Adrenal gland (tissue), 12 donors: ENCODE results near the gene BCLAF3. TPM values are rescaled to one million over a fixed set of nuclear protein-coding genes. Genes with fewer than 3 reads are reported as not detected.

Experiments
- DNase-seq, 7 donors: peaks; one replicate each; pipeline ENCODE4 v3.0.0-alpha.2; 2019 to 2020
- H3K27ac ChIP-seq, 5 donors: fragments of 200-600 bp; sonication (generic) in 4 of 5; 1 replicate in 3 of 5; 2 replicates in 2 of 5; pipeline versions ENCODE4 v1.5.1 to v1.8.0; 2016 to 2020; ENCODE audit warnings: mild to moderate bottlenecking in 1 of 5
- H3K27me3 ChIP-seq: fragments of 200-600 bp; 2 replicates; pipeline ENCODE4 v1.8.0; 2021
- H3K36me3 ChIP-seq, 2 donors: fragments of 200-600 bp; replicated peaks in 1 of 2; 1 replicate in 1 of 2; 2 replicates in 1 of 2; pipeline versions ENCODE4 v1.5.1 to v1.8.0; 2018 to 2022
- H3K4me1 ChIP-seq, 2 donors: fragments of 200-600 bp; replicated peaks in 1 of 2; 1 replicate in 1 of 2; 2 replicates in 1 of 2; pipeline versions ENCODE4 v1.5.1 to v1.8.0; 2018 to 2021
- H3K4me3 ChIP-seq, 4 donors: fragments of 200-600 bp; sonication (generic) in 3 of 4; one replicate each; pipeline ENCODE4 v1.5.1; 2016 to 2018
- H3K9me3 ChIP-seq, 3 donors: fragments of 200-600 bp; sonication (generic) in 1 of 3; replicated peaks in 1 of 3; 1 replicate in 2 of 3; 2 replicates in 1 of 3; pipeline versions ENCODE4 v1.5.1 to v1.8.0; 2016 to 2021
- CTCF ChIP-seq, 6 experiments: fragments of 450-650 bp in 4 of 6; fragments of 200-600 bp in 2 of 6; sonication (generic) in 1 of 6; IDR thresholded peaks; 1 replicate in 5 of 6; 2 replicates in 1 of 6; pipeline versions ENCODE4 v1.5.1 to v1.8.0; 2016 to 2021; ENCODE audit warnings: antibody characterized with exemption in 6 of 6, mild to moderate bottlenecking in 2 of 6, moderate library complexity in 1 of 6
- POLR2A ChIP-seq, 2 donors: fragments of 450-650 bp; IDR thresholded peaks; one replicate each; pipeline ENCODE4 v1.6.1; 2017; ENCODE audit warnings: antibody characterized with exemption in 2 of 2, mild to moderate bottlenecking in 2 of 2, moderate library complexity in 1 of 2
- WGBS, 4 donors: extraction: QIAGEN DNeasy Blood & Tissue Kit in 2 of 4; methylation state at CpG; one replicate each; pipeline versions ENCODE4 v1.1.5 to v1.1.7; 2013 to 2017; 5-methylcytosine and 5-hydroxymethylcytosine counted together
- intact Hi-C, 2 donors: fragments of 100-400 bp; cut with DNase I; formaldehyde crosslinking; loops; one replicate each; pipeline versions ENCODE4 v1.14.1 to v1.15.0; 2022 to 2023
- polyA plus RNA-seq, 3 donors: library from polyadenylated mRNA; stranded (reverse); fragments of 200-250 nt in 2 of 3; fragments of 350-450 nt in 1 of 3; fragmentation: Illumina TruSeq in 1 of 3; extraction: RNeasy Lipid Tissue Mini Kit (QIAGEN cat#74804) in 1 of 3; gene quantifications; one replicate each; pipeline ENCODE4 v1.2.3, GENCODE V29; 2013 to 2014
- total RNA-seq, 9 donors: library from RNA; depleted of rRNA in 4 of 9; stranded (reverse); fragments of >200 nt in 4 of 9; fragments of 120-200 nt in 1 of 9; fragmentation: NEBNext Ultra II Directional in 1 of 9; extraction: Animal tissue kit (Norgen Biotek cat#: 25700) in 1 of 9; gene quantifications; one replicate each; pipeline versions ENCODE4 v1.1.0 to v1.2.4, GENCODE V29; 2013 to 2023
- donor health status: healthy with polysubstance abuse.
- donor health status: Bipolar disorder and iron deficiency.
- donor health status: DM: yes; HTN: yes; CAD: no.
- donor health status: DM: no; HTN: no; CAD: no.
- donor health status: DM: no; HTN: no; CAD: no.
- donor health status: DM: yes; HTN: yes; CAD: no.

BCLAF3 gene
- total and polyA plus RNA-seq, 12 donors, result 1.4 to 9.1 (median 5.4) TPM

GRCh38 chrX:19975845-19976244 lies 15.0 kb downstream of the BCLAF3 start:
- no peaks in the 10 kb centered on the region for H3K36me3 ChIP-seq
- H3K27me3 ChIP-seq, result no peaks in the 10 kb centered on the region

GRCh38 chrX:19972984-19973383 lies 17.9 kb downstream of the BCLAF3 start:
- no peaks in the 10 kb centered on the region for H3K4me1 ChIP-seq
- H3K27me3 ChIP-seq, result no peaks in the 10 kb centered on the region
- H3K36me3 ChIP-seq, result no peaks in the 10 kb centered on the region
- DNase-seq, result no peak
- H3K9me3 ChIP-seq, result no peaks in the 10 kb centered on the region
- intact Hi-C loops, result no loop called here
- no peak overlapping the region for H3K27ac ChIP-seq
- H3K4me3 ChIP-seq, result no peak overlapping the region
- TF ChIP-seq POLR2A (IDR thresholded peaks at IDR 0.05), result no peak
- TF ChIP-seq CTCF (IDR thresholded peaks at IDR 0.05), result no peak

More at GRCh38 chrX:19975845-19976244, 15.0 kb downstream of the BCLAF3 start:
- TF ChIP-seq CTCF (IDR thresholded peaks at IDR 0.05), result no peak
- no peak for TF ChIP-seq POLR2A (IDR thresholded peaks at IDR 0.05)
- H3K9me3 ChIP-seq, result no peaks in the 10 kb centered on the region
- H3K4me1 ChIP-seq, result no peaks in the 10 kb centered on the region
- no peak overlapping the region for H3K27ac ChIP-seq
- intact Hi-C loops, result no loop called here
- no peak for DNase-seq
- H3K4me3 ChIP-seq, result no peak overlapping the region

- H3K4me1 ChIP-seq, result no peaks in the 10 kb centered on the region
- H3K4me3 ChIP-seq, result no peak overlapping the region
- no peak overlapping the region for H3K27ac ChIP-seq
- H3K27me3 ChIP-seq, result no peaks in the 10 kb centered on the region
- DNase-seq, result no peak
- H3K9me3 ChIP-seq, result no peaks in the 10 kb centered on the region
- no peaks in the 10 kb centered on the region for H3K36me3 ChIP-seq
- WGBS, 4 donors, result 85 to 95% (median 86%) methylated on average over 6 of the region's 6 CpGs; no CpG with 5 or more reads in 1 of the 4 donors
- intact Hi-C loops, result no loop called here
- TF ChIP-seq CTCF (IDR thresholded peaks at IDR 0.05) (no peak), POLR2A (IDR thresholded peaks at IDR 0.05) (no peak)
These were observed 22.6 kb downstream of the BCLAF3 start for GRCh38 chrX:19968276-19968675.

GRCh38 chrX:19966056-19966455 lies 24.8 kb downstream of the BCLAF3 start:
- 64 to 100% (median 88%) methylated on average over 1 of the region's 1 CpG for WGBS, 4 donors
- intact Hi-C loops, result no loop called here
- TF ChIP-seq CTCF (IDR thresholded peaks at IDR 0.05) (no peak), POLR2A (IDR thresholded peaks at IDR 0.05) (no peak)

More at GRCh38 chrX:19966056-19966455, 24.8 kb downstream of the BCLAF3 start:
- DNase-seq, result no peak
- Histone ChIP-seq H3K27ac (no peak overlapping the region), H3K27me3 (no peaks in the 10 kb centered on the region), H3K4me1 (no peaks in the 10 kb centered on the region), H3K4me3 (no peak overlapping the region), H3K9me3 (no peaks in the 10 kb centered on the region), H3K36me3 (no peaks in the 10 kb centered on the region)
